GM12875 (cell line): ENCODE data around the gene JDP2.

Experiments
- H3K4me3 ChIP-seq: one replicate; pipeline ENCODE4 v1.5.1; 2011; ENCODE audit warnings: low read depth, low read length, control low read depth
- TF ChIP-seq, protein P1 (sequence below): IDR thresholded peaks from 2 replicates; pipeline ENCODE4 v1.5.1; 2011; ENCODE audit warnings: low read depth, mild to moderate bottlenecking, control low read depth, inconsistent platforms, low read length, moderate library complexity, borderline replicate concordance; ENCODE audit not compliant: insufficient read depth

Gene JDP2

DNA sequence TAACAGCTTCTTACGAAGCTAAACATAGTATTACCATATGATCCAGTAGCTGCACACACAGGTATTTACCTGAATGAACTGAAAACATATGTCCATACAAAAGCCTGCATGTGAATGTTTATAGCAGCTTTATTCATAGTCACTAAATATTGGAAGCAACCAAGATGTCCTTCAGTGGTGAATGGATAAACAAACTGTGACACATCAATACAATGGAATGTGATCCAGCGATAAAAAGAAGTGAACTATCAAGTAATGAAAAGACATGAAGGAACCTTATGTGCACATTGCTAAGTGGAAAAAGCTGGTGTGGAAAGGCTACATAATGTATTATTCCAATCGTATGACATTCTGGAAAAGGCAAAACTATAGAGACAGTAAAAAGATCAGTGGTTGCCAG lies 38.1 kb upstream of the JDP2 start:
- no peak overlapping the region for H3K4me3 ChIP-seq
- TF ChIP-seq, protein P1, sequence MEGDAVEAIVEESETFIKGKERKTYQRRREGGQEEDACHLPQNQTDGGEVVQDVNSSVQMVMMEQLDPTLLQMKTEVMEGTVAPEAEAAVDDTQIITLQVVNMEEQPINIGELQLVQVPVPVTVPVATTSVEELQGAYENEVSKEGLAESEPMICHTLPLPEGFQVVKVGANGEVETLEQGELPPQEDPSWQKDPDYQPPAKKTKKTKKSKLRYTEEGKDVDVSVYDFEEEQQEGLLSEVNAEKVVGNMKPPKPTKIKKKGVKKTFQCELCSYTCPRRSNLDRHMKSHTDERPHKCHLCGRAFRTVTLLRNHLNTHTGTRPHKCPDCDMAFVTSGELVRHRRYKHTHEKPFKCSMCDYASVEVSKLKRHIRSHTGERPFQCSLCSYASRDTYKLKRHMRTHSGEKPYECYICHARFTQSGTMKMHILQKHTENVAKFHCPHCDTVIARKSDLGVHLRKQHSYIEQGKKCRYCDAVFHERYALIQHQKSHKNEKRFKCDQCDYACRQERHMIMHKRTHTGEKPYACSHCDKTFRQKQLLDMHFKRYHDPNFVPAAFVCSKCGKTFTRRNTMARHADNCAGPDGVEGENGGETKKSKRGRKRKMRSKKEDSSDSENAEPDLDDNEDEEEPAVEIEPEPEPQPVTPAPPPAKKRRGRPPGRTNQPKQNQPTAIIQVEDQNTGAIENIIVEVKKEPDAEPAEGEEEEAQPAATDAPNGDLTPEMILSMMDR, result no peak

GRCh38 chr14:75390183-75390582 lies 37.6 kb upstream of the JDP2 start:
- TF ChIP-seq, protein P1, result no peak
- H3K4me3 ChIP-seq, result no peak overlapping the region

- no peak overlapping the region for H3K4me3 ChIP-seq
- TF ChIP-seq, protein P1, result no peak
Observed at GRCh38 chr14:75391953-75392352, 35.9 kb upstream of the JDP2 start.

DNA sequence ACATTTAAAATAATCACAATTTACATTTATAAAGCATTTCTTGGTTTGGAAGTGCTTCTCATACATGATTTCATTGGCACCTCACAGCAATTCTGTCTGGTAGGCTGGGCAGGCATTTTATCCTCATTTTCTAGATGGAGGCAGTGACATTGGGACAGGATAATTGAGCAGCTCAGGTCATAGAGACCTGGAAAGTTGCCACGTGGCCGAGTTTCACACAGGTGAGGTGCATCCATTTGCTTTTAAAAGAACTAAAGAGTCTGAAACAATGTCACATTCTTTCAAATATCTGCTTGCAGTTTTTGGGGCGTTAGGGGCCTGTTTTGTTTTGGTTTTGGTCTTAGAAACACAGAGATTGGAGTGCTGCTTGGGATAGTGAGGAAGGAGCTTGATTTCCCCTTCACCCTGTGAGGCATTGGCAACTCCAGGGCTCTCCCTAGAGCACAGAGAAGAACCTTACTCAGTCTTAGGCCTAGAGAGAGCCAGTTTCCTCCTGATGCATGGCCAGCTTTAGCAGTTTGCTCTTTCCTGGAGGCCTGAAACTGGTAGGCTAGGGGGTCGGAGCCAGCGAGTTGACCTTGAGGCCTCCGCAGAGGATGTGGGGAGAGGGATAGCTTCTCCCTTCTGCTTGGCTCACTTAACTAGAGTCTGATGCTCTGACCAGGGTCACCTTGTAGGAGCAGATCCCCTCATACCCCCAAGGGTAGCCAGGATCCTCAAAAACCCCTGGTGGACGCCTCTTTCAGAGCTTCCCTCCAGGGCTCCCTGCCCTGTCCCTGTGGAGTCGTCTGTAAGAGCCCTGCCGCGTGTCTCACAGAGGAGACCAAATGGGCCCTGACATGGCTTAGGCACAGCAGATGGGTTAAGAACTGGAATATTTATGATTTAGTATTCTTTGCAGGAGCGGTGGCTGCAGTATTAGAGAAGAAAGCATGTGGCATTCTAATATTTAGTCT lies 34.9 kb upstream of the JDP2 start:
- TF ChIP-seq, protein P1, result no peak
- no peak overlapping the region for H3K4me3 ChIP-seq

DNA sequence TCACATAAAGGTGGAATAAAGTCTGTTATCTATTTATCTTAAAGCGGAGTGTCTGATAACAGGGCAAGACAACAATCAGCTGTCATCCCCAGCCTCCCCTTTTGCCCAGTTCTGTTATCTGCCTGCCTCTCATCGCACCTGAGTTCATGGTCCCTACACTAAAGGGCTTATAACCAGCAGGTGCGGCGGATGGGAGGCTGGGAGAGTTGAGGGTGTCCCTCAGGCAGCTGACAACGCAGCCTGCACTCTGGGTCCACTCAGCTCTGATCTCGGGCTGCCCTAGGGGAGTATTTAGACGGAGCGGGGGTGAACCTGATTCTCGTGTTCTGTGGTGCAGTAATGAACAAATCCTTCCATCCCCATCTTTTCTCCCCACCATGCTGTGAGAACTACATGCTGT lies 34.0 kb upstream of the JDP2 start:
- TF ChIP-seq, protein P1, result no peak
- no peak overlapping the region for H3K4me3 ChIP-seq

- TF ChIP-seq, protein P1, result no peak
- no peak overlapping the region for H3K4me3 ChIP-seq
Observed at GRCh38 chr14:75395862-75396261, 32.0 kb upstream of the JDP2 start.

- H3K4me3 ChIP-seq, result no peak overlapping the region
- TF ChIP-seq, protein P1, result no peak
Observed at GRCh38 chr14:75399321-75399720, 28.5 kb upstream of the JDP2 start.
